Ovary (tissue), 3 donors: ENCODE data around the gene SCYGR4.

ENCODE experiments used
- EP300 ChIP-seq: sonication (generic); formaldehyde crosslinking; IDR thresholded peaks from one replicate; pipeline ENCODE4 v1.6.1; 2017; ENCODE audit warnings: antibody characterized with exemption
- TF ChIP-seq, protein P1 (sequence below), 3 donors: fragments of 450-650 bp in 2 of 3; fragments of 200-600 bp in 1 of 3; IDR thresholded peaks; one replicate each; pipeline versions ENCODE4 v1.5.1 to v1.8.0; 2016 to 2022; ENCODE audit warnings: antibody characterized with exemption in 3 of 3, mild to moderate bottlenecking in 1 of 3
- donor health status: DM: no; HTN: no; CAD: no.

DNA sequence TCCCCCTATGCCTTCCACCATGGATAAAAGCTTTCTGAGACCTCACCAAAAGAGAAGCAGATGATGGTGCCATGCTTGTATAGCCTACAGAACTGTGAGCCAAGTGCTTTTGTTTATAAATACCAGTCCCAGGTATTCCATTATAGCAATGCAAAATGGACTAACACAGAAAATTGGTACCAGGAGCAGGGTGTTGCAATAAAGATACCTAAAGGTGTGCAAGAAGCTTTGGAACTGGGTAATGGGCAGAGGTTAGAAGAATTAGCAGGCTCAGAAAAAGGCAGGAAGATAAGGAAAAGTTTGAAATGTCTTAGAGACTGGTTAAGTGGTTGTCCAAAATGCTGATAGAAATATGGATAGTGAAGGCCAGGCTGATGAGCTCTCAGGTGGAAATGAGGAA lies 34.9 kb upstream of the SCYGR4 start:
- TF ChIP-seq, protein P1, sequence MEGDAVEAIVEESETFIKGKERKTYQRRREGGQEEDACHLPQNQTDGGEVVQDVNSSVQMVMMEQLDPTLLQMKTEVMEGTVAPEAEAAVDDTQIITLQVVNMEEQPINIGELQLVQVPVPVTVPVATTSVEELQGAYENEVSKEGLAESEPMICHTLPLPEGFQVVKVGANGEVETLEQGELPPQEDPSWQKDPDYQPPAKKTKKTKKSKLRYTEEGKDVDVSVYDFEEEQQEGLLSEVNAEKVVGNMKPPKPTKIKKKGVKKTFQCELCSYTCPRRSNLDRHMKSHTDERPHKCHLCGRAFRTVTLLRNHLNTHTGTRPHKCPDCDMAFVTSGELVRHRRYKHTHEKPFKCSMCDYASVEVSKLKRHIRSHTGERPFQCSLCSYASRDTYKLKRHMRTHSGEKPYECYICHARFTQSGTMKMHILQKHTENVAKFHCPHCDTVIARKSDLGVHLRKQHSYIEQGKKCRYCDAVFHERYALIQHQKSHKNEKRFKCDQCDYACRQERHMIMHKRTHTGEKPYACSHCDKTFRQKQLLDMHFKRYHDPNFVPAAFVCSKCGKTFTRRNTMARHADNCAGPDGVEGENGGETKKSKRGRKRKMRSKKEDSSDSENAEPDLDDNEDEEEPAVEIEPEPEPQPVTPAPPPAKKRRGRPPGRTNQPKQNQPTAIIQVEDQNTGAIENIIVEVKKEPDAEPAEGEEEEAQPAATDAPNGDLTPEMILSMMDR (IDR thresholded peaks at IDR 0.05): no peak
- TF ChIP-seq EP300: no peak
